Fibroblast of lung (primary cell): ENCODE results near the gene HCN3.

Experiments used
- CTCF ChIP-seq, 2 donors: IDR thresholded peaks in 1 of 2; conservative IDR thresholded peaks in 1 of 2; 1 replicate in 1 of 2; 2 replicates in 1 of 2; pipeline ENCODE4 v1.5.1; 2011 to 2012; ENCODE audit warnings: low read length in 2 of 2, control low read depth in 1 of 2, inconsistent platforms in 1 of 2, low read depth in 1 of 2, mild to moderate bottlenecking in 1 of 2
- EZH2 ChIP-seq: IDR thresholded peaks from 2 replicates; pipeline ENCODE4 v1.5.1; 2012; ENCODE audit warnings: low read length, control low read depth, mild to moderate bottlenecking; ENCODE audit errors: missing control alignments

- TF ChIP-seq CTCF (conservative IDR thresholded peaks at IDR 0.05 in 1 of 2, IDR thresholded peaks at IDR 0.05 in 1 of 2; ENCODE audit: low read depth in 1 of 2, low read length in 2 of 2) (no peak), EZH2 (no peak)
Measured at GRCh38 chr1:155304558-155305063, 27.3 kb downstream of the HCN3 start.
